H9 (cell line): ENCODE data around the gene TSKU. TPM values are rescaled to one million over a fixed set of nuclear protein-coding genes. Genes with fewer than 3 reads are reported as not detected.
"Not testable (repeated sequence)": the region's sequence is repeated elsewhere in the genome, so short reads cannot be mapped to it uniquely, and the experiment has no call there.

Experiments
- DNase-seq: peaks from one replicate; pipeline ENCODE4 v3.0.0-alpha.2; 2017
- H2AFZ ChIP-seq: one replicate; pipeline ENCODE4 v1.6.1; 2013; ENCODE audit warnings: mild to moderate bottlenecking, low read length, control low read depth, moderate library complexity
- H2AK5ac ChIP-seq: 2 replicates; pipeline ENCODE4 v1.6.1; 2013; ENCODE audit warnings: low read length, control low read depth, mixed read lengths; ENCODE audit not compliant: insufficient read length
- H2BK120ac ChIP-seq: one replicate; pipeline ENCODE4 v1.6.1; 2013; ENCODE audit warnings: low read depth, mild to moderate bottlenecking, low read length, control low read depth, inconsistent platforms; ENCODE audit not compliant: poor library complexity, severe bottlenecking
- H2BK12ac ChIP-seq: 2 replicates; pipeline ENCODE4 v1.6.1; 2013; ENCODE audit warnings: low read length, control low read depth, mixed read lengths, low read depth; ENCODE audit not compliant: insufficient read length
- H2BK15ac ChIP-seq: 2 replicates; pipeline ENCODE4 v1.6.1; 2013; ENCODE audit warnings: low read depth, low read length, control low read depth
- H2BK20ac ChIP-seq: one replicate; pipeline ENCODE4 v1.6.1; 2013; ENCODE audit warnings: low read depth, mild to moderate bottlenecking, low read length, control low read depth, inconsistent platforms; ENCODE audit not compliant: poor library complexity, severe bottlenecking
- H2BK5ac ChIP-seq: 2 replicates; pipeline ENCODE4 v1.6.1; 2013; ENCODE audit warnings: low read length, control low read depth, mixed read lengths; ENCODE audit not compliant: insufficient read length
- H3K14ac ChIP-seq: 2 replicates; pipeline ENCODE4 v1.6.1; 2013; ENCODE audit warnings: low read length, control low read depth; ENCODE audit not compliant: insufficient read depth
- H3K18ac ChIP-seq: 2 replicates; pipeline ENCODE4 v1.6.1; 2013; ENCODE audit warnings: low read depth, mild to moderate bottlenecking, mixed read lengths, low read length, control low read depth; ENCODE audit not compliant: insufficient read length
- H3K23ac ChIP-seq: 2 replicates; pipeline ENCODE4 v1.6.1; 2013; ENCODE audit warnings: low read length, control low read depth, mixed read lengths, low read depth; ENCODE audit not compliant: insufficient read length
- H3K23me2 ChIP-seq: 2 replicates; pipeline ENCODE4 v1.6.1; 2013; ENCODE audit warnings: low read depth, mild to moderate bottlenecking, mixed read lengths, low read length, control low read depth; ENCODE audit not compliant: insufficient read length, poor library complexity, severe bottlenecking
- H3K27ac ChIP-seq: 2 replicates; pipeline ENCODE4 v1.5.1; 2013; ENCODE audit warnings: low read length, control low read depth, mixed read lengths, low read depth; ENCODE audit not compliant: insufficient read length
- H3K27me3 ChIP-seq: 2 replicates; pipeline ENCODE4 v1.6.1; 2013; ENCODE audit warnings: low read length, control low read depth, inconsistent platforms; ENCODE audit not compliant: insufficient read depth
- H3K4ac ChIP-seq: 2 replicates; pipeline ENCODE4 v1.6.1; 2013; ENCODE audit warnings: low read depth, mild to moderate bottlenecking, control low read depth, inconsistent platforms, low read length, moderate library complexity
- H3K4me1 ChIP-seq: 2 replicates; pipeline ENCODE4 v1.6.1; 2013; ENCODE audit warnings: low read length, control low read depth, inconsistent platforms; ENCODE audit not compliant: insufficient read depth
- H3K4me2 ChIP-seq: 2 replicates; pipeline ENCODE4 v1.6.1; 2013; ENCODE audit warnings: low read length, control low read depth, mixed read lengths; ENCODE audit not compliant: insufficient read length, insufficient read depth
- H3K56ac ChIP-seq: 2 replicates; pipeline ENCODE4 v1.6.1; 2013; ENCODE audit warnings: low read depth, mild to moderate bottlenecking, mixed read lengths, low read length, control low read depth; ENCODE audit not compliant: insufficient read length
- H3K79me1 ChIP-seq: 2 replicates; pipeline ENCODE4 v1.6.1; 2013; ENCODE audit warnings: low read depth, mild to moderate bottlenecking, moderate library complexity, low read length, control low read depth, inconsistent platforms; ENCODE audit not compliant: insufficient read depth, poor library complexity, severe bottlenecking
- H3K79me2 ChIP-seq: 2 replicates; pipeline ENCODE4 v1.6.1; 2013; ENCODE audit warnings: low read length, control low read depth, inconsistent platforms; ENCODE audit not compliant: insufficient read depth
- H3K9ac ChIP-seq: 2 replicates; pipeline ENCODE4 v1.6.1; 2013; ENCODE audit warnings: low read length, control low read depth, mixed read lengths; ENCODE audit not compliant: insufficient read length; ENCODE audit errors: extremely low read depth
- H3K9me3 ChIP-seq: one replicate; pipeline ENCODE4 v1.6.1; 2013; ENCODE audit warnings: low read depth, low read length, inconsistent platforms; ENCODE audit not compliant: control insufficient read depth
- H3T11ph ChIP-seq: one replicate; pipeline ENCODE4 v1.6.1; 2013; ENCODE audit warnings: mild to moderate bottlenecking, low read length, control low read depth, inconsistent platforms
- H4K20me1 ChIP-seq: one replicate; pipeline ENCODE4 v1.6.1; 2013; ENCODE audit not compliant: control insufficient read depth, insufficient read length, insufficient read depth
- H4K5ac ChIP-seq: 2 replicates; pipeline ENCODE4 v1.6.1; 2013; ENCODE audit warnings: low read depth, mild to moderate bottlenecking, mixed read lengths, low read length, control low read depth; ENCODE audit not compliant: insufficient read length
- H4K8ac ChIP-seq: replicated peaks from 2 replicates; pipeline ENCODE4 v1.6.1; 2013; ENCODE audit warnings: low read length, control low read depth, mixed read lengths, low read depth; ENCODE audit not compliant: insufficient read length
- H4K91ac ChIP-seq: 2 replicates; pipeline ENCODE4 v1.6.1; 2013; ENCODE audit warnings: low read depth, mild to moderate bottlenecking, moderate library complexity, mixed read lengths, low read length, control low read depth; ENCODE audit not compliant: insufficient read length
- H3K27ac Mint-ChIP-seq, 3 experiments: 2 replicates in 2 of 3; 3 replicates in 1 of 3; pipeline ENCODE4 v1.8.0; 2020 to 2021; ENCODE audit warnings: mixed read lengths in 3 of 3, mild to moderate bottlenecking in 1 of 3, moderate library complexity in 1 of 3
- H3K27me3 Mint-ChIP-seq: 2 replicates; pipeline ENCODE4 v1.8.0; 2021; ENCODE audit warnings: low read depth, mild to moderate bottlenecking, moderate library complexity, mixed read lengths
- H3K36me3 Mint-ChIP-seq, 3 experiments: 2 replicates in 2 of 3; 3 replicates in 1 of 3; pipeline ENCODE4 v1.8.0; 2020 to 2021; ENCODE audit warnings: low read depth in 3 of 3, mixed read lengths in 3 of 3; ENCODE audit not compliant: insufficient read depth in 1 of 3
- H3K4me1 Mint-ChIP-seq, 2 experiments: 2 replicates each; pipeline ENCODE4 v1.8.0; 2020; ENCODE audit warnings: mixed read lengths in 2 of 2
- H3K4me3 Mint-ChIP-seq, 2 experiments: 2 replicates in 1 of 2; 3 replicates in 1 of 2; pipeline ENCODE4 v1.8.0; 2020 to 2021; ENCODE audit warnings: mild to moderate bottlenecking in 2 of 2, mixed read lengths in 2 of 2, moderate library complexity in 1 of 2
- H3K9me3 Mint-ChIP-seq, 2 experiments: 2 replicates in 1 of 2; 3 replicates in 1 of 2; pipeline ENCODE4 v1.8.0; 2020; ENCODE audit warnings: mild to moderate bottlenecking in 2 of 2, mixed read lengths in 2 of 2, moderate library complexity in 1 of 2
- WGBS: extraction: QIAGEN DNeasy Blood & Tissue Kit; methylation state at CpG from one replicate; pipeline ENCODE4 v1.1.7; 2013; ENCODE audit warnings: missing lambda C conversion rate, low lambda C conversion rate, mixed read lengths; ENCODE audit not compliant: insufficient read length; ENCODE audit errors: extremely low coverage; 5-methylcytosine and 5-hydroxymethylcytosine counted together
- total RNA-seq: library from RNA; stranded (reverse); gene quantifications from 2 replicates; pipeline ENCODE4 v1.2.1, GENCODE V29; 2021
- TF ChIP-seq, protein P1 (sequence below): fragments of 200-600 bp; sonication (generic); conservative IDR thresholded peaks from 3 replicates; pipeline ENCODE4 v1.8.0; 2021; ENCODE audit warnings: antibody characterized with exemption, mild to moderate bottlenecking

Gene TSKU
- total RNA-seq, 1 experiment from 2014 or later = 25.4 TPM

GRCh38 chr11:76790251-76790650, 7.1 kb downstream of the TSKU start:
- no peak overlapping the region for H3K23ac ChIP-seq
- H3K36me3 Mint-ChIP-seq = peaks cover 33 to 37% (median 36%) of the 10 kb centered on the region in 3 experiments
- no peaks in the 10 kb centered on the region for H3K27me3 ChIP-seq
- H2AK5ac ChIP-seq = no peak overlapping the region
- H2BK120ac ChIP-seq = no peak overlapping the region
- no peak overlapping the region for H2AFZ ChIP-seq
- no peak overlapping the region for H3T11ph ChIP-seq
- no peak overlapping the region for H2BK5ac ChIP-seq
- no peak overlapping the region for H3K27ac ChIP-seq
- peaks cover 25 to 26% of the 10 kb centered on the region in 2 experiments for H3K9me3 Mint-ChIP-seq
- peaks cover 2% of the 10 kb centered on the region for H3K27me3 Mint-ChIP-seq
- no peak overlapping the region for H3K56ac ChIP-seq
- H3K4me1 Mint-ChIP-seq = peaks cover 70 to 80% of the 10 kb centered on the region in 2 experiments
- H3K23me2 ChIP-seq = no peaks in the 10 kb centered on the region
- WGBS = no CpG with 5 or more reads among the region's 5 CpGs
- H3K9ac ChIP-seq = no peak overlapping the region
- no peaks in the 10 kb centered on the region for H4K20me1 ChIP-seq
- H3K14ac ChIP-seq = no peak overlapping the region
- no peak overlapping the region for H4K91ac ChIP-seq
- H3K4ac ChIP-seq = no peak overlapping the region
- H3K27ac Mint-ChIP-seq = no peak overlapping the region
- H2BK20ac ChIP-seq = no peak overlapping the region
- peaks cover 33% of the 10 kb centered on the region; the same call in 1 of the 2 replicates for H3K79me2 ChIP-seq
- no peak overlapping the region for H4K8ac ChIP-seq
- H2BK15ac ChIP-seq = no peak overlapping the region
- no peak overlapping the region for H2BK12ac ChIP-seq
- no peaks in the 10 kb centered on the region for H3K9me3 ChIP-seq
- TF ChIP-seq, protein P1, sequence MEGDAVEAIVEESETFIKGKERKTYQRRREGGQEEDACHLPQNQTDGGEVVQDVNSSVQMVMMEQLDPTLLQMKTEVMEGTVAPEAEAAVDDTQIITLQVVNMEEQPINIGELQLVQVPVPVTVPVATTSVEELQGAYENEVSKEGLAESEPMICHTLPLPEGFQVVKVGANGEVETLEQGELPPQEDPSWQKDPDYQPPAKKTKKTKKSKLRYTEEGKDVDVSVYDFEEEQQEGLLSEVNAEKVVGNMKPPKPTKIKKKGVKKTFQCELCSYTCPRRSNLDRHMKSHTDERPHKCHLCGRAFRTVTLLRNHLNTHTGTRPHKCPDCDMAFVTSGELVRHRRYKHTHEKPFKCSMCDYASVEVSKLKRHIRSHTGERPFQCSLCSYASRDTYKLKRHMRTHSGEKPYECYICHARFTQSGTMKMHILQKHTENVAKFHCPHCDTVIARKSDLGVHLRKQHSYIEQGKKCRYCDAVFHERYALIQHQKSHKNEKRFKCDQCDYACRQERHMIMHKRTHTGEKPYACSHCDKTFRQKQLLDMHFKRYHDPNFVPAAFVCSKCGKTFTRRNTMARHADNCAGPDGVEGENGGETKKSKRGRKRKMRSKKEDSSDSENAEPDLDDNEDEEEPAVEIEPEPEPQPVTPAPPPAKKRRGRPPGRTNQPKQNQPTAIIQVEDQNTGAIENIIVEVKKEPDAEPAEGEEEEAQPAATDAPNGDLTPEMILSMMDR = no peak
- H3K18ac ChIP-seq = no peak overlapping the region
- H4K5ac ChIP-seq = no peak overlapping the region
- peaks cover 5% of the 10 kb centered on the region for H3K79me1 ChIP-seq
- H3K4me2 ChIP-seq = no peak overlapping the region
- DNase-seq = no peak
- peaks cover 11% of the 10 kb centered on the region; the same call in 1 of the 2 replicates for H3K4me1 ChIP-seq
- no peak overlapping the region for H3K4me3 Mint-ChIP-seq

GRCh38 chr11:76791002-76791770, 8.0 kb downstream of the TSKU start:
- not testable (repeated sequence) for DNase-seq, H2AFZ ChIP-seq, H4K8ac ChIP-seq, H3K23me2 ChIP-seq, H2AK5ac ChIP-seq, H3K18ac ChIP-seq, H2BK5ac ChIP-seq, H3T11ph ChIP-seq, H3K14ac ChIP-seq, H3K23ac ChIP-seq, H3K56ac ChIP-seq, H2BK20ac ChIP-seq, H3K27me3 Mint-ChIP-seq, H2BK15ac ChIP-seq, H3K4me2 ChIP-seq, H3K4ac ChIP-seq, H3K9me3 ChIP-seq, H3K27me3 ChIP-seq, H4K5ac ChIP-seq, H4K91ac ChIP-seq, H2BK120ac ChIP-seq, H3K79me1 ChIP-seq, H3K9ac ChIP-seq, H4K20me1 ChIP-seq, H2BK12ac ChIP-seq, H3K27ac ChIP-seq, H3K4me3 Mint-ChIP-seq, H3K4me1 ChIP-seq
- H3K79me2 ChIP-seq = peaks cover 24% of the 10 kb centered on the region; the same call in 1 of the 2 replicates
- WGBS = no CpG with 5 or more reads among the region's 4 CpGs
- Mint-ChIP-seq H3K9me3 (peaks cover 25 to 26% of the 10 kb centered on the region in 2 experiments), H3K36me3 (peaks cover 42% of the 10 kb centered on the region in 3 experiments), H3K27ac (peak overlapping the region in 1 of 3 experiments; percentile 27; a peak in 2 of 7 replicates), H3K4me1 (peaks cover 65 to 71% of the 10 kb centered on the region in 2 experiments)
